IPS DF 4.7 (cell line): ENCODE results near the gene WDR87.

ENCODE experiments used
- DNase-seq: peaks from one replicate; pipeline ENCODE4 v3.0.0-alpha.2; 2013; ENCODE audit warnings: low spot score; ENCODE audit errors: extremely low read depth

WDR87 gene

GRCh38 chr19:37905946-37906868 is at the start of gene WDR87:
Gene WDR87 (minus strand): TSS chr19:37906594. CDS start chr19:37898239, 8,355 bp downstream.
- DNase-seq: no peak

GRCh38 chr19:37955986-37956385 is 49.6 kb upstream of the WDR87 start:
- no peak for DNase-seq

GRCh38 chr19:37954421-37954874 is 48.1 kb upstream of the WDR87 start:
- DNase-seq: no peak

- no peak for DNase-seq
Measured at GRCh38 chr19:37953918-37954303, 47.5 kb upstream of the WDR87 start.

- DNase-seq: no peak
Measured at GRCh38 chr19:37953171-37953917, 47.0 kb upstream of the WDR87 start.

GRCh38 chr19:37951816-37952210 is 45.4 kb upstream of the WDR87 start:
- no peak for DNase-seq

- no peak for DNase-seq
Measured at GRCh38 chr19:37950471-37951175, 44.2 kb upstream of the WDR87 start.

- no peak for DNase-seq
Measured at GRCh38 chr19:37948362-37948761, 42.0 kb upstream of the WDR87 start.

- DNase-seq: no peak
Measured at GRCh38 chr19:37947778-37948177, 41.4 kb upstream of the WDR87 start.

- DNase-seq: no peak
Measured at GRCh38 chr19:37946132-37946531, 39.7 kb upstream of the WDR87 start.

- no peak for DNase-seq
Measured at GRCh38 chr19:37943480-37943879, 37.1 kb upstream of the WDR87 start.

GRCh38 chr19:37942516-37942902 is 36.1 kb upstream of the WDR87 start:
- DNase-seq: no peak

GRCh38 chr19:37941782-37942515 is 35.6 kb upstream of the WDR87 start:
- no peak for DNase-seq

- no peak for DNase-seq
Measured at GRCh38 chr19:37938353-37938752, 32.0 kb upstream of the WDR87 start.

- no peak for DNase-seq
Measured at GRCh38 chr19:37936886-37937285, 30.5 kb upstream of the WDR87 start.

GRCh38 chr19:37936166-37936565 is 29.8 kb upstream of the WDR87 start:
- no peak for DNase-seq

- DNase-seq: no peak
Measured at GRCh38 chr19:37935341-37935740, 28.9 kb upstream of the WDR87 start.

- DNase-seq: no peak
Measured at GRCh38 chr19:37933937-37934358, 27.6 kb upstream of the WDR87 start.

- DNase-seq: no peak
Measured at GRCh38 chr19:37932985-37933936, 26.9 kb upstream of the WDR87 start.
